Effector memory CD8-positive, alpha-beta T cell (primary cell): Measurements from ENCODE around the gene AGR2.
"Not testable (repeated sequence)": the region's sequence is repeated elsewhere in the genome, so short reads cannot be mapped to it uniquely, and the experiment has no call there.

Experiments used
- ATAC-seq: fragments of 150-1000 bp; cut with Tn5 transposase; replicated peaks from 2 replicates; pipeline ENCODE4 v1.10.0; 2021; ENCODE audit warnings: mild to moderate bottlenecking, moderate library complexity
- DNase-seq, 3 experiments: peaks; one replicate each; pipeline ENCODE4 v3.0.0; 2021
- H3K27ac Mint-ChIP-seq, 2 donors: one replicate each; pipeline ENCODE4 v1.8.0; 2022; ENCODE audit warnings: mild to moderate bottlenecking in 2 of 2, mixed read lengths in 2 of 2, moderate library complexity in 2 of 2
- H3K27me3 Mint-ChIP-seq, 2 donors: one replicate each; pipeline ENCODE4 v1.8.0; 2022; ENCODE audit warnings: mixed read lengths in 2 of 2
- H3K36me3 Mint-ChIP-seq: one replicate; pipeline ENCODE4 v1.8.0; 2022; ENCODE audit warnings: mild to moderate bottlenecking, moderate library complexity, mixed read lengths; ENCODE audit not compliant: insufficient read depth
- H3K4me1 Mint-ChIP-seq, 2 donors: one replicate each; pipeline ENCODE4 v1.8.0; 2022; ENCODE audit warnings: low read depth in 2 of 2, mixed read lengths in 2 of 2
- H3K4me3 Mint-ChIP-seq, 2 donors: one replicate each; pipeline ENCODE4 v1.8.0; 2022; ENCODE audit warnings: mild to moderate bottlenecking in 2 of 2, mixed read lengths in 2 of 2, moderate library complexity in 2 of 2
- H3K9me3 Mint-ChIP-seq, 2 donors: one replicate each; pipeline ENCODE4 v1.8.0; 2022; ENCODE audit warnings: mixed read lengths in 2 of 2

The AGR2 gene

GRCh38 chr7:16778476-16778875 is 26.3 kb downstream of the AGR2 start:
- H3K4me1 Mint-ChIP-seq: no peaks in the 10 kb centered on the region
- DNase-seq (no peak), ATAC-seq (no peak)
- H3K4me3 Mint-ChIP-seq: no peak overlapping the region
- H3K9me3 Mint-ChIP-seq: no peaks in the 10 kb centered on the region
- no peaks in the 10 kb centered on the region for H3K36me3 Mint-ChIP-seq
- peaks cover 0 to 7% of the 10 kb centered on the region in 2 donors for H3K27me3 Mint-ChIP-seq
- H3K27ac Mint-ChIP-seq: no peak overlapping the region

- ATAC-seq (no peak), DNase-seq (no peak)
- H3K27ac Mint-ChIP-seq: no peak overlapping the region
- H3K36me3 Mint-ChIP-seq: no peaks in the 10 kb centered on the region
- no peaks in the 10 kb centered on the region for H3K4me1 Mint-ChIP-seq
- no peak overlapping the region for H3K4me3 Mint-ChIP-seq
- H3K27me3 Mint-ChIP-seq: peaks cover 2 to 19% of the 10 kb centered on the region in 2 donors
- no peaks in the 10 kb centered on the region for H3K9me3 Mint-ChIP-seq
These were observed 28.7 kb downstream of the AGR2 start for GRCh38 chr7:16776053-16776452.

- no peak overlapping the region for H3K27ac Mint-ChIP-seq
These were observed 29.8 kb downstream of the AGR2 start for GRCh38 chr7:16774986-16775385.

GRCh38 chr7:16774294-16774693 is 30.5 kb downstream of the AGR2 start:
- no peaks in the 10 kb centered on the region for H3K4me1 Mint-ChIP-seq
- ATAC-seq: no peak
- no peaks in the 10 kb centered on the region for H3K9me3 Mint-ChIP-seq
- no peak overlapping the region for H3K27ac Mint-ChIP-seq
- no peak for DNase-seq
- peaks cover 13 to 21% of the 10 kb centered on the region in 2 donors for H3K27me3 Mint-ChIP-seq
- no peak overlapping the region for H3K4me3 Mint-ChIP-seq
- no peaks in the 10 kb centered on the region for H3K36me3 Mint-ChIP-seq

More at GRCh38 chr7:16774986-16775385, 29.8 kb downstream of the AGR2 start:
- no peak overlapping the region for H3K4me3 Mint-ChIP-seq
- H3K4me1 Mint-ChIP-seq: no peaks in the 10 kb centered on the region
- DNase-seq: no peak
- no peak for ATAC-seq
- H3K9me3 Mint-ChIP-seq: no peaks in the 10 kb centered on the region
- H3K27me3 Mint-ChIP-seq: peaks cover 13 to 21% of the 10 kb centered on the region in 2 donors
- H3K36me3 Mint-ChIP-seq: no peaks in the 10 kb centered on the region

- ATAC-seq (no peak), DNase-seq (no peak)
- Mint-ChIP-seq H3K27ac (no peak overlapping the region), H3K27me3 (peaks cover 13 to 21% of the 10 kb centered on the region in 2 donors), H3K36me3 (no peaks in the 10 kb centered on the region), H3K4me1 (no peaks in the 10 kb centered on the region), H3K9me3 (no peaks in the 10 kb centered on the region), H3K4me3 (no peak overlapping the region)
These were observed 30.9 kb downstream of the AGR2 start for GRCh38 chr7:16773884-16774283.

GRCh38 chr7:16773326-16773725 is 31.5 kb downstream of the AGR2 start:
- Mint-ChIP-seq H3K36me3 (no peaks in the 10 kb centered on the region), H3K9me3 (no peaks in the 10 kb centered on the region), H3K4me1 (no peaks in the 10 kb centered on the region), H3K4me3 (no peak overlapping the region), H3K27ac (no peak overlapping the region), H3K27me3 (peaks cover 13 to 21% of the 10 kb centered on the region in 2 donors)
- DNase-seq (no peak), ATAC-seq (no peak)

GRCh38 chr7:16770657-16771329 is 34.0 kb downstream of the AGR2 start:
- no peak for ATAC-seq
- no peaks in the 10 kb centered on the region for H3K4me1 Mint-ChIP-seq
- H3K27ac Mint-ChIP-seq: no peak overlapping the region

GRCh38 chr7:16769994-16770393 is 34.8 kb downstream of the AGR2 start:
- not testable (repeated sequence) for H3K4me3 Mint-ChIP-seq, H3K27ac Mint-ChIP-seq, H3K36me3 Mint-ChIP-seq, DNase-seq, H3K4me1 Mint-ChIP-seq, H3K9me3 Mint-ChIP-seq, ATAC-seq
- peaks cover 13 to 21% of the 10 kb centered on the region in 2 donors for H3K27me3 Mint-ChIP-seq

More at GRCh38 chr7:16770657-16771329, 34.0 kb downstream of the AGR2 start:
- no peak for DNase-seq
- H3K9me3 Mint-ChIP-seq: no peaks in the 10 kb centered on the region
- H3K27me3 Mint-ChIP-seq: peaks cover 13 to 21% of the 10 kb centered on the region in 2 donors
- no peak overlapping the region for H3K4me3 Mint-ChIP-seq
- H3K36me3 Mint-ChIP-seq: no peaks in the 10 kb centered on the region

GRCh38 chr7:16765436-16765859 is 39.4 kb downstream of the AGR2 start:
- H3K27me3 Mint-ChIP-seq: peaks cover 3 to 7% of the 10 kb centered on the region in 2 donors
- no peaks in the 10 kb centered on the region for H3K9me3 Mint-ChIP-seq
- H3K27ac Mint-ChIP-seq: no peak overlapping the region
- DNase-seq: no peak
- H3K36me3 Mint-ChIP-seq: no peaks in the 10 kb centered on the region
- ATAC-seq: no peak
- no peak overlapping the region for H3K4me3 Mint-ChIP-seq
- no peaks in the 10 kb centered on the region for H3K4me1 Mint-ChIP-seq

GRCh38 chr7:16764942-16765341 is 39.9 kb downstream of the AGR2 start:
- Mint-ChIP-seq H3K4me3 (no peak overlapping the region), H3K9me3 (no peaks in the 10 kb centered on the region), H3K4me1 (no peaks in the 10 kb centered on the region), H3K36me3 (no peaks in the 10 kb centered on the region), H3K27me3 (peaks cover 5 to 7% of the 10 kb centered on the region in 2 donors), H3K27ac (no peak overlapping the region)
- no peak for DNase-seq
- no peak for ATAC-seq

- ATAC-seq (no peak), DNase-seq (no peak)
- peaks cover 8 to 16% of the 10 kb centered on the region in 2 donors for H3K27me3 Mint-ChIP-seq
- no peaks in the 10 kb centered on the region for H3K4me1 Mint-ChIP-seq
- no peak overlapping the region for H3K27ac Mint-ChIP-seq
- H3K9me3 Mint-ChIP-seq: no peaks in the 10 kb centered on the region
- H3K4me3 Mint-ChIP-seq: no peak overlapping the region
- no peaks in the 10 kb centered on the region for H3K36me3 Mint-ChIP-seq
These were observed 42.6 kb downstream of the AGR2 start for GRCh38 chr7:16762177-16762576.

- no peaks in the 10 kb centered on the region for H3K9me3 Mint-ChIP-seq
- no peak overlapping the region for H3K27ac Mint-ChIP-seq
- no peaks in the 10 kb centered on the region for H3K4me1 Mint-ChIP-seq
- no peak overlapping the region for H3K4me3 Mint-ChIP-seq
- H3K27me3 Mint-ChIP-seq: peaks cover 21 to 30% of the 10 kb centered on the region in 2 donors
- no peaks in the 10 kb centered on the region for H3K36me3 Mint-ChIP-seq
- DNase-seq (no peak), ATAC-seq (no peak)
These were observed 45.0 kb downstream of the AGR2 start for GRCh38 chr7:16759840-16760239.

- no peaks in the 10 kb centered on the region for H3K9me3 Mint-ChIP-seq
- no peak for ATAC-seq
- no peaks in the 10 kb centered on the region for H3K36me3 Mint-ChIP-seq
- no peak for DNase-seq
- no peak overlapping the region for H3K27ac Mint-ChIP-seq
- H3K4me1 Mint-ChIP-seq: peaks cover 6 to 8% of the 10 kb centered on the region in 2 donors
- H3K4me3 Mint-ChIP-seq: no peak overlapping the region
- H3K27me3 Mint-ChIP-seq: peaks cover 29 to 39% of the 10 kb centered on the region in 2 donors
These were observed 45.9 kb downstream of the AGR2 start for GRCh38 chr7:16758631-16759611.
